NCI-H510A treated with DMSO at 0.1 percent for 48 hours (cell line): ENCODE measurements around the gene DIPK1C.
"Not testable (repeated sequence)": the region's sequence is repeated elsewhere in the genome, so short reads cannot be mapped to it uniquely, and the experiment has no call there.

ENCODE experiments used
- DNase-seq: peaks from one replicate; lab custom pipeline; 2025; lab: John Stamatoyannopoulos, UW

The DIPK1C gene

DNA sequence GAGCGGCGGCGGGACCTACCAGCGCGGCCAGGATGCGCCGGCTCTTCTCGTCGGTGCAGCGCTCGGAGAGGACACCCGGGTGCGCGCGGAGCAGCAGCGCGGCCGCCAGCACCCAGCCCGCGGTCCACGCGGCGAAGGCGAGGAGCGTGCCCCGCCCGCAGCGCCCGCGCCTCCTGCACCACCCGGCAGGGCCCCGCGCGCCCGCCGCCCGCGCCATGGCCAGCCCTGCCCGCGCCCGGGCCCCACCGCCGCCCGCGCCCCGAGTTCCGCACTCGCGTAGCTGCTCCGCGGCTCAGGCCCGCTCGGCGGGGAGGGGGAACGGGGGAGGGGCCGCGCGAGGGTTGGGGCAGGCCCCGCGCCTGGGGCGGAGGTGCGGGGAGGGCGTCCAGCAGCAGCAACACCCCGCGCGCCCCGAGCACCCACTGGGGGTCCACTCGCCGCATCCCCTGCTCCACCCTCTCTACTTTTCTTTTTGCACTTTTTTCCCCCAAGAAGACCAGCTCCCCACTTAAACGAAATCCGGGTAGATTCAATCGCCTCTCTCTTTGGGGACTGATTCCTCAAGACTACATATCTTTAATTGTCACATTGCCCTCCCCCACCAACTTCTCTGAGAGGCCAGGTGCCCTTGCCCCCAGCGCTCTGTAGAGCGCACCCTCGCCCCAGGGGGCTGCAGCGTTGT is at the start of gene DIPK1C:
DIPK1C (minus strand) TSS at position 266 of the 682 bp plus-strand sequence; CDS start at position 217, 49 bp downstream.
- no peak for DNase-seq

DNA sequence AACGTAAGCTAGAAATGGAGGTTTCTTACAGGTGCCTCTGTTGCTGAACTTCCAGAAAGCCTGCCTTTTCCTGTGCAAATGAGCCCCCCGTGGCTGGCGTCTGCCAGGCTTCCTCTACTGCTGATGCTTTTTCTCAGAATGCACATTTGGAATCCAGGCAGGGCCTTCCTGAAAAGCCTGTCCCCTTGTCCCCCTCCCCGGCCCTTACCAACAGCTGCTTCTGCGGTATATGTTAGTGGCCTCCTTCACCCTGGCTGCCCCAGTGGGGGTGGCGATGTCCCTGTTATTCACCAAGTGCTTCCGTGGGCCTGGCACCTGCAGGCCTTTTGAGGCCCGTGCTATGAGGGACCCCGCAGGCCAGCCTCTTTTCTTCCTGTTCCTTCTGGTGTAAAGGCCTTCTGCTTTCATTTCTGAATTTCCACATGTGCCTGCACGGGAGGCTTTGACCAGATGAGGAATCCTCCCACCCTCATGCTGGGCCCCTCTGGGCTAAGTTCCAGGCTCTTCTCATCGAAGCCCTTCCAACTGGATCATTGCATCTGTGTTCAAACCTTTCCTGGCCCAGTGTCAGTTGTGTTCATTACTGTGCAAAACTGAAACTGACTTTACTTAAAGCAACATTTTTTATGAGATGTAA is 49.5 kb upstream of the DIPK1C start:
- no peak for DNase-seq

DNA sequence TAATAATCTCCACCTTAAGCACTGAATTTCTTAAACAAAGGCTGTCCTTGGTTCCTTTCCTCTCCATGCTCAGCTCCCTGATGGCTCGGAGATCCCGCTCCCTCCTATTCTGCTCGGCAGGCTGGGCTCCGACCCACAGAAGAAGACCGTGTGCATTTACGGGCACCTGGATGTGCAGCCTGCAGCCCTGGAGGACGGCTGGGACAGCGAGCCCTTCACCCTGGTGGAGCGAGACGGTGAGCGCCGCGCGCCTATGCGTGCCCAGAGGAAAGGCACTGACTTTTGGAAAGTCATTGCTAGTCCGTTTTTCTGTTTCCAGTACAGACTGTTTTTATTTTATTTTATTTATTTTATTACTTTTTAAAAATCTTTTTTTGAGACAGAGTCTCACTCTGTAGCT is 48.7 kb upstream of the DIPK1C start:
- no peak for DNase-seq

DNA sequence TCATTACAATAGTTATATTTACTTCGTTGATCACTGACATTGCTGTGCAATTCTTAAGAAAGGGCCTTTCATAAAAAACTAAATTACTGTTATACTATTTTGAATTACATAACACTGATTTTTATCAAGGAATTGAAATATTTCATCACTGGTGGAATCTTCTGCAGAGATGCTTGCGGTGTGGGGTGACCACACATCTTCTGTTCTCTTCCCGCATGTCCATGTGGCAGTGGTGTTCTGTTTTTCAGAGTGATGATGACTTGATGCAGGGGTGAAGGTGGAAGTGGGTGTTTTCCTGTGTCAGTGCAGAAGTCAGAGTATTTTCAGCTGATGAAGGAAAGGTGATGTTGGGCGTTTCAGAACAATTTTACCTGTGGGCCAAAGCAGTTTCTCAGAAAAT is 46.0 kb upstream of the DIPK1C start:
- no peak for DNase-seq

DNA sequence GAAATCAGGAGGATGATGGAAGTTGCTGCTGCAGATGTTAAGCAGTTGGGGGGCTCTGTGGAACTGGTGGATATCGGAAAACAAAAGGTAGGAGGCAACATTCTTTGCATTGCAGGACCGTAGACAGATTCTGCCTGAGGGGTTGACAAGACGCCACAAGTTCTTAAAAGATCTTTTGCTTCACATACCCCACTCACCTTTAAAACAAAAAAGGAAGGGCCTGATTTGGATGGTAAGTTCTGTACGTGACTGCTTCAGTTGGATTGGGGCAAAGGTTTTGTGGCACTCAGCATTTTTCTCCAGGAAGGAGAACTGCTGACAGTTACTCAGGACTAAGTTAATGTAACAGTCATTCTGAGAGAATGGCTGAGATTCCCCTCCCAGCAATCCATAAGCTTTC is 44.3 kb upstream of the DIPK1C start:
- no peak for DNase-seq

DNA sequence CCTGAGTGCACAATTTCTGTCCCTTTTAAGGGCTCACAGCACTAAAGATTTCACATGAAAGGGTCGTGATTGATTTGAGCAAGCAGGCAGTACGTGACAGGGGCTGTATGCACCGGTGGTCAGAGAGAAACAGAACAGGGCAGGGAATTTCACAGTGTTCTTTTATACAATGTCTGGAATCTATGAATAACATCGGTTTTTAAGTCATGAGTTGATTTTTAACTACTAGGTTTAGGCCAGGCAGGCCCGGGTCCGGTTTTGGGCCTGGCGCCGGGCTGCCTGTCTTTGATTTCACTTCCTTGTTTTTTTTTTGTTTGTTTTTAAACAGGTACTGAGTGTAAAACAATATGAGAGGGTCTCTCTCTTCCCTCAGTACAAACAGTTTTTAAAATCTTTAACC is 43.7 kb upstream of the DIPK1C start:
- DNase-seq: not testable (repeated sequence)

DNA sequence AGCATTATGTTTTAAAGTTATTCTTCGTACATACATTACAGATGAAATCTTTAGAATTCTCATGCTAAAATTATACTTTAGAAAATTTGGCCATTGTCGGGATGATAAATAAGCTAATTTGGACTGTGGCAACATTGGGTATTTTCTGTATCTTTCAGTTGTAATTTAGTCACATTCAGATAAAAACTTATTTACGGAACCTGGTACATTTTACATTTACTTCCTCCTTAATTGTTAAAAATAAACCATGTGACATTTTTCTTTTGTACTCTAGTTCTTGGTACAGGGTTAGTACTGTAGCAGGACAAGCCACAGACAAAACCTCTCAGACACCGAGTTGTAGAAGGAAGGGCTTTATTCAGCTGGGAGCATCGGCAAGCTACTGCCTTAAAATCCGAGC is 43.3 kb upstream of the DIPK1C start:
- no peak for DNase-seq

DNA sequence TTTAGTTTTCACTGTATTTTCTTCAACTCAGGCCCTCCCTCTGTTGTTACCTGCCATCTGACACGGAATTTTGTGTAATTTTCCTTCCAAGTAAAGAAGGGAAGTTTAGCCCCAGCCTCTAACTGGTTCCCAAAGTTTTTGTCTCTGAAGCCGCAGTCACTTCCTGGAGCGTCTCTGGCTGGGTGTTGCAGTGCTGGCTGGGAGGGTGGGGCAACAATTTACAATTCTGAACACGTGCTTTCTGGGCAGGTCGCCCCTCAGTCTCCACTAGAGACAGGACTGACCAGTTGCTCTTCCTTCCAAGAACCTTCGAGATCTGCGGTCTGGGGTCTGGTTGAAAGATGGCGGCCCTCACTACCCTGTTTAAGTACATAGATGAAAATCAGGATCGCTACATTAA is 42.5 kb upstream of the DIPK1C start:
- no peak for DNase-seq

DNA sequence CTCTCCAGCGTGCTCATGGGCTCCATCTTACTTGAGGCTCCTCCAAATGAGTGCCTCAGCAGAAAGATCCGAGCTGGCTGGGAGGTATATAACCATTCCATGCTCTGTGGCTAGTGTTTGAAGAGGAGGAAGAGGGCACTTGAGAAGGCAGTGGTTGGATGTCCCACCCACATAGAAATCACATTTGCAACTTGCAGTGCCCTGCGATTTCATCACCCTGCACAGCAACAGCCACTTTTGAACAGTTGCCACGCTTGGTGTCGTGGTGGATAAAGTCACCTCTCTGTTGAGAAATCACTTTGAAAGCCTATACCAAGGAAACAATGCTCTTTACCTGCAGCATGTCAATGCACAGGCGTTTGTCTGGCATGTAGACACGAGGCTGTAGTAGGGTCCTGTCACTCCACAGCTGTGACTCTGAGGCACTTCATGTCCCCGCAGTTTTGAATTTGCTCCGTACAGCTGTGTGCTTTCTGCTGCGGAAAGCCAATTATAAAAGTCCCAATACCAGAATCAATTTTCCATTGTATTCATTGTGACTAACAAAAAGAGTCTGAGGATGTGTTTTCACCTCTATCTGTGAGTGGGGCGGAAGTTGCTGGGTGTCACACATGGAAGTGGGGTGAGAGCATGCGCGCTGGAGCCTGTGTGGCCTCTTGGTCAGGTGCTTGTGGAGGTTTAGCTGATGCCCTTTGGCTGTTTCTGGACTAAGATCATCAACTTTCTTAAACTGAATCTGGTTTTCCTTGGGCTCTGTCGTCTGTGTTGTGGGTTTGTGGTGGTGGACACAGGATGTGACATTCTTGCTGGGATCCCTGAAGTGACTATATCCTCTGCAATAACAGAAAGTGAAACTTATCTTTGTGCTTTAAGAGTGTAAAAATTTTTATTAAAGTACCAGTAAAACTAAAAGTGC is 41.9 kb upstream of the DIPK1C start:
- DNase-seq: peak; percentile 97

DNA sequence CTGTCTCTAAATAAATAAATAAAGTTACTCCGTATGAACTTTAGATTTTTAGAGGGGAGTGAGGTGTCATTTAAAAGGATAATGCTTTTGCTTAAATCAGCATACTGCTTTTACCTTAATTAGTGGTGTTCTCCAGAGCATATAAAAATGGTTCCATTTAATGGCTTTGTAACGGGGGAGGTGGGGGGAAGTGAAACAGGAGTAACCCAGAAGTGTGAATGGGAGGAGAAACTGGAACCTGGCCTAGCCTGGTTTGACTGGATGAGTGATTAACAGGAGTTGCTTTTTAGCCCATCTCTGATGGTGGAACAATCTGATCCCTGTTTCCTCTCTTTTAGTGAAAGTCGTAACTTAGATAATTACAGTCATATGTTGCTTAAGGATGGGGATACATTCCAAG is 40.7 kb upstream of the DIPK1C start:
- DNase-seq: peak; percentile 39

DNA sequence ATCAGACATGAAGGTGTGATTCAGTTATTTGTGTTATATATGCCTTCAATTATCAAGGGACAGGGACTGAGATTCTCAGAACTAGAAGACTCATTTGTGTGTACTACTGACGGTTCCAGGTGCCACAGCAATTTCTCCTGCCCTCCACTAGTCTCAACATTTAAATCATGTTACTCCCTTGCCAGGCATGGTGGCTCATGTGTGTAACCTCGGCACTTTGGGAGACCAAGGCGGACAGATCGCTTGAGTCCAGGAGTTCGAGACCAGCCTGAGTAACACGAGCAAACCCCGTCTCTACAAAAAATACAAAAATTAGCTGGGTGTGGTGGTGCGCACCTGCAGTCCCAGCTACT is 40.2 kb upstream of the DIPK1C start:
- DNase-seq: no peak

DNA sequence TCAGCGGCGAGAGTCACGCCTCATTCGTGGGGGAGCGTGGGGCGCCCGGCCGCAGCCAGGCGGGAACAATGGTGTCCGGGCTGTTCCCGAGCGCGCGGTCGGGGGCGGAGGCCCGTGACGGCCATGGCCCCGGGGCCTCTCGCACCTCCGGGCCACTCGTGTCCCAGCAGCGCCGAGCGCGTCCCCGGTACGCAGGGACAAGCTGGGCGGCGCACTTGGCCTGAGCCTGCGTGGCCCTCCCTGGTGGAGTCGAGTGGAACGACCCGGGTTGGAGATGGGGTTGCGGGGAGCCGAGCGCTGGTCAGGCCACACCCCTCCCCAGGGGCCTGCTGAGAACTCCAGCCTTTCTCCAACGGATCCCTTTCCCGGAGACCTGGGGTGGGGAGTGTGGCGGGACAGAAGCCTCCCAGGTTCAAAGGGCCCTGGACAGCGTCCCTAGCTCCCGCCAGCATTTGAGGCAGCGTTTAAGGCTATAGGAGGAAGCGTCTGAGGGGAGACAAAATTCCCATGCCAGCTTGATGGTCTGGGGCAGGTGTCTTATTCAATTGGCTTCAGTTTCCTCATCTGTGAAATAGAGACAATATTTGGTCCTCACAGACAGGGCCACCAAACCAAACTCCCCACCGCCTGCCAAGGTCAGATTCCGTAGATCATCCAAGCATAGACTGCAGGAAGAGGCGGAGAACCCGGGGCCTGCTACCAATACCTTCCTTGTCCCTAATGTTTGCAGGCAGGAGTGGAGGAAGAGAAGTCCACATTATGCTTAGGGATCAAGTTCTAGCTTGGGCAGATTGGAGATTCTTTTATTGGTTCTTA is 39.6 kb upstream of the DIPK1C start:
- DNase-seq: peak; percentile 81

DNA sequence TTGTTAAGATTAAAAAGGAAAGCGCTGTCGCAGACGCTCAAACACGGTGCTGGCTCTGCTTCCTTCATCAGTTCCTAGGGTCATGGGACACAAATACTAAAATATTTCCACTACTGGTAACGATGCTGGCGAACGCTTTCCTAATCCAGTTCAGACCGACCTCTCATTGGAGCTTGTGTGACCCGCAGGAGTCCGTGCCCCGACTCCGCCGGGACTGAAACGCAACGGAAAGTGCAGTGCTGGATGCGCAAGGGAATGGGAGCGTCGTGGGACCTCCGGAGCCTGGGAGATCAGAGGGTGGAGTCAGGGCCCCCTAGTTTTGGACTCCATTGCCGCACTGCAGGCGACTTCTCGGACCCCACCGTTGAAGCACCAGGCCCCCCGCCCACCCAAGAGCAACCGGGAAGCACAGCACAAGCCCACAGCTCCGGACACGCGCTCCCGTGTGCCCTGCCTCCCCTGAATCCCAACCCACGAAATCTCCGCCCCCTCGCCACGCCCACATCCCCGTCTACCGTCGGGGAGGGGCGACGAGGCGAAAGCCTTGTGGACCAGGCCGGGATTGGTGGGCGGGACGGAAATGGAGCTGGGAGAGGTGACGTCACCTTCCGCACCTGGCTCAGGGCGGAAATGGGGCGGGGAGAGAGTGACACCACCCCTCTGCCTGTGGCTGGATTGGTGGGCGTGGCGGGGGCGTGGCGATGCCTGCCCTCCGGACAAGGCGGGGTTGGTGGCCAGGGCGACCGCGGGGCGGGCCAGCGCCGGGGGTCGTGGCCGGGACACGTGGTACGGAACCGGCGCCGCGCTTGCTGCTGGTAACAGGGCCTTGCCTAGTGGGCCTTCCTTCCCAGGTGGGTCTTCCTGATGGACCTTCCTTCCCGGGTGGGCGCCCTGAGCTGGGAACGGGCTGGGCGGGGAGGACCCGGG is 38.7 kb upstream of the DIPK1C start, which contains the start of gene CNDP2:
CNDP2 (plus strand) TSS at position 783 of the 927 bp plus-strand sequence. CDS start 3,611 bp downstream, outside the sequence.
- DNase-seq: peak; percentile 99

DNA sequence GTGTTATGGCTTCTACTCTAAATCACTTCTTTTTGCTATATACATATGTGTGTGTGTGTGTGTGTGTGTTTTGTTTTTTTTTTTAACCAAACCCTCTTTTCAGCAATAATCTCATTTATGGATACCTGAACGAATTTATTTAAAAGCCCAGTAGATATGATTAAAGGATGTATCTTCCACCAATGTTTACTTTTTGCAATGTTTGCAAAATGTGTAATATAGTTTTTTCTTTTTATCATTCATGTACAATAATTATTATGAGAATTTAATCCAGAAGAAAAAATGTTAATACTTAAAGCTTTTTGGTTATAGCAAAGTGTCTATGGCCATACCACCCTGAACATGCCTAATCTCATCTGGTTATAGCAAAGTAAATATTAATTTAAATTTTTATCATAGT is 37.4 kb upstream of the DIPK1C start:
- DNase-seq: no peak

DNA sequence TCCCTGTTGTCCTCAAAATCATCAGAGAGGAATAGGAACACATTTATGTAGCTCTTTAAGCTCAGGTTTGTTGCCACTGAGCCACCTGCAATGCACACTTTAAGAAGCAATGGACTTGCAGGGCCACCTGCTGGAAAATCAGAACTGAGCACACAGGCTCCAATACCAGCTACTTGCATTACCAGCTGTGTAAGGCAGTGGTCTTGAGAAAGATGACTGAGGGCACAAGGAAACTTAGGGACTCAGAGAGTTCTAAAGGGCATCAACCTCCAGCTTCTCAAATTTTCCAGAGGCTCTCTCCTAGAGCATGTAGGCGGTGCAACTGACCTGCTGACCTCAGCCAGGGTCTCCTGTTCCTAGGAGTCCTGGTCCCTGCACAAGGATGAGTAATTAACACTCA is 36.6 kb upstream of the DIPK1C start:
- peak; percentile 96 for DNase-seq

DNA sequence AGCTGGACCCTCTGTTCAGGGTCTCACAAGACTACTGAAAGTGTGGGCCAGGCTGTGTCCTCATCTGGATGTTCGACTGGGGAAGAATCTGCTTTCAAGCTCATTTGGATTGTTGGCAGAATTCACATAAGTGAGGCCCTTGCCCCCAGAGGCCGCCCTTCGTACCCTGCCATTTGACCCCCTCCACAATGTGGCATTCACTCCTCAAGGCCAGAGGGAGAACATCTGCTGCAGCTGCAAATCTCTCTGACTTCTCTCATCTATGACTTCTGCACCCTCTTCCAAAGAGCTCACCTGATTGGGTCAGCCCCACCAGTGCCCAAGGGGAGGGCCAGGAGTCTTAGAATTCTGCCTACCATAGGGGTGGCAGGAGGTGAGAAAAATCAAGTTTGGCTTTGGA is 35.2 kb upstream of the DIPK1C start:
- no peak for DNase-seq

DNA sequence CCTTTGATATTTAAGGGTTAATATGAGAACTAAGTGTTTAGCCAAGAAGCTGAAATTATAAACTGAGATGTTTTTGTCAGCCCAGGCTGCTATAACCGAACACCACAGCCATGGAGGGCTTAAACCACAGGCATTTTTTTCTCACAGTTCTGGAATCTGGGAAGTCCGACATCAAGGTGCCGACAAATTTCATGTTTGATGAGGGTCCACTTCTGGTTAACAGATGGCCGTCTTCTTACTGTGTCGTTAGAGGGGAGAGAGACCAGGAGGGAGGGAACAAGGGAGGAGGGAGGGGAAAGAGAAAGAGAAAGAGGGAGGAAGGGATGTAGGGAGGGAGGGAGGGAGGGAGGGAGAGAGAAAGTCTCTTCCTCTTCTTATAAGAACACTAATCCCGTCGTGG is 32.6 kb upstream of the DIPK1C start:
- no peak for DNase-seq

DNA sequence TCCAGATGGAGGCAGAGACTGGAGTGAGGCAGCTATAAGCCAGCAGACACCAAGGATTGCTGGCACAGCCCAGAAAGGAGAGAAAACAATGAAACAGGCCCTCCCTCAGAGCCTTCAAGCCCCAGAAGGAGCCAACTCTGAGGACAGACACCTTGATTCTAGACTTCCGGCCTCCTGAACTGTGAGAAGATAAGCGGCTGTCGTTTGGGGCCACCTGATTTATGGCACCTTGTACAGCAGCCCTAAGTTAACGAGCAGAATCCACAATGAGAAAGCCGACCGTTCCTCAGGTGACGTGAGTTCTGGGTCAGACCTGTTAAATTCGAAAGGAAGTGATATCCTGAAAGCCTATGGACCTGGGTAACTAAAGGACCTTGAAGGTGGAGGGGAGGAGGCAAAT is 31.8 kb upstream of the DIPK1C start:
- DNase-seq: no peak

DNA sequence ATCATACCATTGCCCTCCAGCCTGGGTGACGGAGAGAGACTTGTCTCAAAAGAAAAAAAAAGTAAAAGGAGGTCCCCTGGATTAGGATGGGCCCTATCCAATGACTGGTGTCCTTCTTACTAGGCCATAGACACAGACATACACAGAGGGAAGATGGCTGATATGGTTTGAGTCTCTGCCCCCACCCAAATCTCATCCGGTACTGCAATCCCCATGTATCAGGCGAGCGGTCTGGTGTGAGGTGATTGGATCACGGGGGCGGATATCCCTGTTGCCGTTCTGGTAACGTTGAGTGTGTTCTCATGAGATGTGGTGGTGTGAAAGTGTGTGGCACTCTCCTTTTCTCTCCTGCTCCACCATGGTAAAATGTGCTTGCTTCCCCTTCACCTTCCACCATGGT is 31.2 kb upstream of the DIPK1C start:
- DNase-seq: no peak

DNA sequence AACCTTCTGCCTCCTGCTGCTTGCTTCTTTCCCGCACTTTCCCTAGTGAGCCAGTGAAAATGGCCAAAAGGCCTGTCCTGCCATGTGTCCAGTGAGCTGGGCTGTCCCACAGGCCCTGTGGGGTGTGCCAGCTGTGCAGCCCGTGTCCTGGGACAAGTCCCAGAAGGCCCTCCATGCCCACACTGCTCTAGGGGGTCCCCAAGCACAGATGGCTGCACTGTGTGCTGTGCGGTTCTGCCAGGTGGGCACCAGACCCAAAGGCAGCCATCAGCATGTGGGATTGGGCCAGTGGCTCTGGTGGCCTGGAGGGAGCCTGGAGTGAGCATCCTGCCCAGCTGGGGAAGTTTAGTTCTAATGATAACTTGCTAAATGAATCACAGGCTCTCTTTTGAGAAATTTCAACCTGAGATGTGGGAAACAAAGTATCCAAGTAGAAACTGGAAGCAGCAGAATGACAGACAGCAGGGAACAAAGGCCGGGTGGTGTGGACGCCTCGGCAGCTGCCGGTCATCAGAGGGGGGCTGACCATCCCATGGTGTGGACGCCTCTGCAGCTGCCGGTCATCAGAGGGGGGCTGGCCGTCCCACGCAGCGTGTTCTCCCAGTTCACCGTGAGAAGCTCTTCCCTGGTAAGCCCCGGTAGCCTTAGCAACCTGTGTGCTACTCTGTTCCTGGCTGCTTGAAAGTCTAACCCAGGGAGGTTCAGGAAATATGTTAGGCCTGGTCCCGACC is 29.2 kb upstream of the DIPK1C start:
- DNase-seq: no peak
